ENCODE results near the gene GDF9.

DNA sequence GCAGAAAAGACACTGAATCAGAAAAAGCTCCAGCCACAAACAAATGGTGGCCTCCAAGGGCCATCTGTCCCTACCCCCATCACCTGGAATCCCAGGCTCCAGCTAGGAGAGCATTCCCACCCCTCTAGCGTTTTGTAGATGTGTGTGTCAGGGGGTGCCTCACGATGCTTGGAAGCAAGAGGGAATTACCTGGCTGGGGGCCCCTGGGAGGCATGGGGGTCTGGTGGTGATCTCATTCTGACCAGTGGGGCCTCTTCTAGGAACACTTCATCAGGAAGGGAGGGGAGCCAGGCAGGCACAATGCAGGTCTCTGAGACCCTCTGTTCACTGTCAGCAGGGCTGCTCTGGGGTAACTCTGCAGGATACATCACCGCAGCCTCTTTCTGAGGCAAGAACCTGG, 41.8 kb downstream of the GDF9 start:
- TF ChIP-seq, protein P1, sequence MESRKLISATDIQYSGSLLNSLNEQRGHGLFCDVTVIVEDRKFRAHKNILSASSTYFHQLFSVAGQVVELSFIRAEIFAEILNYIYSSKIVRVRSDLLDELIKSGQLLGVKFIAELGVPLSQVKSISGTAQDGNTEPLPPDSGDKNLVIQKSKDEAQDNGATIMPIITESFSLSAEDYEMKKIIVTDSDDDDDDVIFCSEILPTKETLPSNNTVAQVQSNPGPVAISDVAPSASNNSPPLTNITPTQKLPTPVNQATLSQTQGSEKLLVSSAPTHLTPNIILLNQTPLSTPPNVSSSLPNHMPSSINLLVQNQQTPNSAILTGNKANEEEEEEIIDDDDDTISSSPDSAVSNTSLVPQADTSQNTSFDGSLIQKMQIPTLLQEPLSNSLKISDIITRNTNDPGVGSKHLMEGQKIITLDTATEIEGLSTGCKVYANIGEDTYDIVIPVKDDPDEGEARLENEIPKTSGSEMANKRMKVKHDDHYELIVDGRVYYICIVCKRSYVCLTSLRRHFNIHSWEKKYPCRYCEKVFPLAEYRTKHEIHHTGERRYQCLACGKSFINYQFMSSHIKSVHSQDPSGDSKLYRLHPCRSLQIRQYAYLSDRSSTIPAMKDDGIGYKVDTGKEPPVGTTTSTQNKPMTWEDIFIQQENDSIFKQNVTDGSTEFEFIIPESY (IDR thresholded peaks at IDR 0.05; ENCODE audit: extremely low read depth, insufficient replicate concordance, low read length): no peak
- TF ChIP-seq, protein P2, sequence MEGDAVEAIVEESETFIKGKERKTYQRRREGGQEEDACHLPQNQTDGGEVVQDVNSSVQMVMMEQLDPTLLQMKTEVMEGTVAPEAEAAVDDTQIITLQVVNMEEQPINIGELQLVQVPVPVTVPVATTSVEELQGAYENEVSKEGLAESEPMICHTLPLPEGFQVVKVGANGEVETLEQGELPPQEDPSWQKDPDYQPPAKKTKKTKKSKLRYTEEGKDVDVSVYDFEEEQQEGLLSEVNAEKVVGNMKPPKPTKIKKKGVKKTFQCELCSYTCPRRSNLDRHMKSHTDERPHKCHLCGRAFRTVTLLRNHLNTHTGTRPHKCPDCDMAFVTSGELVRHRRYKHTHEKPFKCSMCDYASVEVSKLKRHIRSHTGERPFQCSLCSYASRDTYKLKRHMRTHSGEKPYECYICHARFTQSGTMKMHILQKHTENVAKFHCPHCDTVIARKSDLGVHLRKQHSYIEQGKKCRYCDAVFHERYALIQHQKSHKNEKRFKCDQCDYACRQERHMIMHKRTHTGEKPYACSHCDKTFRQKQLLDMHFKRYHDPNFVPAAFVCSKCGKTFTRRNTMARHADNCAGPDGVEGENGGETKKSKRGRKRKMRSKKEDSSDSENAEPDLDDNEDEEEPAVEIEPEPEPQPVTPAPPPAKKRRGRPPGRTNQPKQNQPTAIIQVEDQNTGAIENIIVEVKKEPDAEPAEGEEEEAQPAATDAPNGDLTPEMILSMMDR (IDR thresholded peaks at IDR 0.05 in 2 of 3, conservative IDR thresholded peaks at IDR 0.05 in 1 of 3; ENCODE audit: borderline replicate concordance in 1 of 3, insufficient read depth in 1 of 3, low read depth in 2 of 3, low read length in 2 of 3): no peak
- TF ChIP-seq, protein P3, sequence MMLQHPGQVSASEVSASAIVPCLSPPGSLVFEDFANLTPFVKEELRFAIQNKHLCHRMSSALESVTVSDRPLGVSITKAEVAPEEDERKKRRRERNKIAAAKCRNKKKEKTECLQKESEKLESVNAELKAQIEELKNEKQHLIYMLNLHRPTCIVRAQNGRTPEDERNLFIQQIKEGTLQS (IDR thresholded peaks at IDR 0.05): no peak
- TF ChIP-seq CEBPB (IDR thresholded peaks at IDR 0.05; ENCODE audit: low read depth) (no peak), SIN3A (IDR thresholded peaks at IDR 0.05; ENCODE audit: low read depth) (no peak), EZH2 (IDR thresholded peaks at IDR 0.05) (no peak), EZH2phosphoT487 (IDR thresholded peaks at IDR 0.05; ENCODE audit: borderline replicate concordance) (no peak)

Measured in HCT116 (cell line).